SU-DHL-6 (cell line): ENCODE results near the gene TTC39B.

ENCODE experiments used
- CTCF ChIP-seq: fragments of 200-600 bp; sonication (generic); IDR thresholded peaks from one replicate; pipeline ENCODE4 v1.5.1; 2017; ENCODE audit warnings: antibody characterized with exemption, mild to moderate bottlenecking, low read length, moderate library complexity; ENCODE audit not compliant: insufficient read depth, poor library complexity, severe bottlenecking
- EZH2phosphoT487 ChIP-seq: fragments of 200-600 bp; sonication (generic), shearing (Covaris generic); conservative IDR thresholded peaks from 2 replicates; pipeline ENCODE4 v1.6.1; 2018; ENCODE audit warnings: mild to moderate bottlenecking, antibody characterized with exemption, low read length, moderate library complexity, mixed read lengths

- no peak for TF ChIP-seq CTCF
- TF ChIP-seq EZH2phosphoT487: no peak
These were observed 21.9 kb upstream of the TTC39B start for GRCh38 chr9:15328946-15329345.
